B cell (primary cell): ENCODE data around the gene PSME3IP1. TPM values are rescaled to one million over a fixed set of nuclear protein-coding genes. Genes with fewer than 3 reads are reported as not detected.

Source experiments
- ATAC-seq: fragments of 200-7000 bp; cut with Tn5 transposase; one replicate; pipeline ENCODE4 v1.10.0; 2021; ENCODE audit warnings: low read depth, mild to moderate bottlenecking, moderate number of reproducible peaks, moderate library complexity
- CTCF ChIA-PET: fragments of 350-600 bp; sonication (Branson Sonifier 250); formaldehyde crosslinking; loops from one replicate; lab custom pipeline; 2021; ENCODE audit warnings: antibody characterized with exemption, inconsistent platforms; lab: Charles Lee
- POLR2A ChIA-PET: fragments of 350-600 bp; sonication (Branson Sonifier 250); formaldehyde crosslinking; loops from one replicate; lab custom pipeline; 2021; ENCODE audit warnings: antibody characterized with exemption; lab: Charles Lee
- DNase-seq: peaks from one replicate; pipeline ENCODE4 v3.0.0; 2013
- H2AFZ ChIP-seq: 2 replicates; pipeline ENCODE4 v1.6.1; 2012; ENCODE audit warnings: mild to moderate bottlenecking, low read depth, low read length; ENCODE audit not compliant: insufficient read depth, poor library complexity, severe bottlenecking
- H3K27ac ChIP-seq, 2 donors: 1 replicate in 1 of 2; 2 replicates in 1 of 2; pipeline ENCODE4 v1.5.1; 2012 to 2013; ENCODE audit warnings: low read length in 2 of 2, mild to moderate bottlenecking in 2 of 2, moderate library complexity in 1 of 2
- H3K27me3 ChIP-seq, 4 experiments: fragments of 200-600 bp in 1 of 4; sonication (generic) in 1 of 4; replicated peaks in 1 of 4; 1 replicate in 2 of 4; 2 replicates in 2 of 4; pipeline versions ENCODE4 v1.6.1 to v1.7.0; 2013 to 2016; ENCODE audit warnings: low read length in 3 of 4, mild to moderate bottlenecking in 2 of 4, mixed read lengths in 1 of 4, moderate library complexity in 1 of 4; ENCODE audit not compliant: insufficient read depth in 4 of 4, control insufficient read depth in 3 of 4; ENCODE audit errors: control extremely low read depth in 1 of 4
- H3K36me3 ChIP-seq, 2 experiments: replicated peaks in 1 of 2; 1 replicate in 1 of 2; 2 replicates in 1 of 2; pipeline versions ENCODE4 v1.6.1 to v1.7.1; 2013; ENCODE audit warnings: low read length in 1 of 2; ENCODE audit not compliant: insufficient read depth in 2 of 2, control insufficient read depth in 1 of 2; ENCODE audit errors: control extremely low read depth in 1 of 2, extremely low read depth in 1 of 2
- H3K4me1 ChIP-seq, 2 donors: fragments of 200-600 bp in 1 of 2; sonication (generic) in 1 of 2; 1 replicate in 1 of 2; 2 replicates in 1 of 2; pipeline versions ENCODE4 v1.5.1 to v1.6.1; 2013 to 2017; ENCODE audit warnings: low read length in 2 of 2; ENCODE audit not compliant: control insufficient read depth in 2 of 2, insufficient read depth in 2 of 2
- H3K4me2 ChIP-seq: replicated peaks from 2 replicates; pipeline ENCODE3; 2012; ENCODE audit warnings: mild to moderate bottlenecking, low read depth, low read length; ENCODE audit not compliant: poor library complexity, severe bottlenecking
- H3K4me3 ChIP-seq, 5 experiments: fragments of 200-600 bp in 1 of 5; sonication (generic) in 1 of 5; 1 replicate in 3 of 5; 2 replicates in 2 of 5; pipeline versions ENCODE4 v1.5.1 to v1.7.0; 2011 to 2016; ENCODE audit warnings: low read length in 4 of 5, mild to moderate bottlenecking in 4 of 5, low read depth in 2 of 5, control low read depth in 1 of 5, moderate library complexity in 1 of 5; ENCODE audit not compliant: insufficient read depth in 1 of 5; ENCODE audit errors: control extremely low read depth in 1 of 5, extremely low read depth in 1 of 5
- H3K79me2 ChIP-seq: fragments of 200-600 bp; sonication (generic); one replicate; pipeline ENCODE4 v1.6.0; 2016; ENCODE audit warnings: low read length; ENCODE audit not compliant: control insufficient read depth, insufficient read depth
- H3K9ac ChIP-seq: fragments of 200-600 bp; sonication (generic); 2 replicates; pipeline ENCODE4 v1.6.1; 2017; ENCODE audit warnings: mild to moderate bottlenecking, low read length, moderate library complexity
- H3K9me3 ChIP-seq, 3 donors: one replicate each; pipeline versions ENCODE4 v1.6.1 to v1.7.1; 2013; ENCODE audit warnings: low read length in 2 of 3; ENCODE audit not compliant: control insufficient read depth in 2 of 3, insufficient read depth in 1 of 3; ENCODE audit errors: control extremely low read depth in 1 of 3
- H4K20me1 ChIP-seq: 2 replicates; pipeline ENCODE4 v1.6.0; 2012; ENCODE audit warnings: mild to moderate bottlenecking, low read length; ENCODE audit not compliant: insufficient read depth, control insufficient read depth, poor library complexity, severe bottlenecking
- H3K27ac Mint-ChIP-seq: one replicate; pipeline ENCODE4 v1.8.0; 2021; ENCODE audit warnings: mixed read lengths
- H3K27me3 Mint-ChIP-seq: one replicate; pipeline ENCODE4 v1.8.0; 2021; ENCODE audit warnings: mixed read lengths
- H3K4me1 Mint-ChIP-seq: one replicate; pipeline ENCODE4 v1.8.0; 2021; ENCODE audit warnings: mixed read lengths
- H3K4me3 Mint-ChIP-seq: one replicate; pipeline ENCODE4 v1.8.0; 2021; ENCODE audit warnings: mixed read lengths
- H3K9me3 Mint-ChIP-seq: one replicate; pipeline ENCODE4 v1.8.0; 2022; ENCODE audit warnings: mixed read lengths; ENCODE audit not compliant: insufficient read depth
- CTCF ChIP-seq: fragments of 200-600 bp; IDR thresholded peaks from one replicate; pipeline ENCODE4 v1.8.0; 2022; ENCODE audit warnings: antibody characterized with exemption, mild to moderate bottlenecking
- EZH2 ChIP-seq: IDR thresholded peaks from 2 replicates; pipeline ENCODE4 v1.6.1; 2012; ENCODE audit warnings: borderline replicate concordance, low read depth, mild to moderate bottlenecking, moderate library complexity, low read length; ENCODE audit not compliant: insufficient read depth, poor library complexity, severe bottlenecking
- WGBS: methylation state at CpG from one replicate; pipeline ENCODE4 v1.1.5; 2013; ENCODE audit warnings: missing lambda C conversion rate; ENCODE audit not compliant: insufficient coverage; 5-methylcytosine and 5-hydroxymethylcytosine counted together
- intact Hi-C: fragments of 100-400 bp; cut with micrococcal nuclease; formaldehyde crosslinking; loops from one replicate; pipeline ENCODE4 v1.10.0; 2022
- polyA plus RNA-seq: library from polyadenylated mRNA; depleted of rRNA; stranded (reverse); fragments of >200 nt; gene quantifications from 2 replicates; pipeline ENCODE4 v1.2.3, GENCODE V29; 2012
- total RNA-seq, 2 donors: library from RNA; stranded (reverse); fragments of 120-200 nt in 1 of 2; gene quantifications; 1 replicate in 1 of 2; 2 replicates in 1 of 2; pipeline versions ENCODE4 v1.2.3 to v1.2.4, GENCODE V29; 2013 to 2022

Gene PSME3IP1
- total and polyA plus RNA-seq, 2 donors (not counting 1 experiment from before 2014, with no cell fraction given), result 125 to 166 TPM

DNA sequence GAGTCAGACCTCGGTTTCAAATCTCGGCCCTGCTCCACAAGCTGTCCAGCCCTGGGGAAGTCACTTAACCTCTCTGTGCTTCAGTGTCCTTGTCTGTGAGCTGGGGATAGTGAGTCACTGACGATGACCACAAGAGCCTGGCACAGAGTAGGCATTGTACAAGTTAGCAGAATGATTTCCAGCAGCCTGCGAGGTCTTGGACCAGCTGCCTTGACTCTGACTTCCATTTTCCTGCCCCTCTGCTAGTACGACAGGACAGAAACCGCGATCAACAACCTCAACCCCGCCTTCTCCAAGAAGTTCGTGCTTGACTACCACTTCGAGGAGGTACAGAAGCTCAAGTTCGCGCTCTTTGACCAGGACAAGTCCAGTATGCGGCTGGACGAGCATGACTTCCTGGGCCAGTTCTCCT, 72.8 kb downstream of the PSME3IP1 start:
- POLR2A ChIA-PET, result no interaction called here
- no peak overlapping the region for H3K4me2 ChIP-seq

More for the DNA sequence above, 72.8 kb downstream of the PSME3IP1 start:
- H3K9me3 Mint-ChIP-seq, result no peaks in the 10 kb centered on the region
- Histone ChIP-seq H3K4me1 (no peaks in the 10 kb centered on the region), H3K36me3 (no peaks in the 10 kb centered on the region), H3K27me3 (no peaks in the 10 kb centered on the region), H3K4me3 (no peak overlapping the region), H3K79me2 (no peaks in the 10 kb centered on the region), H3K9ac (no peak overlapping the region), H4K20me1 (no peaks in the 10 kb centered on the region), H3K27ac (no peak overlapping the region), H2AFZ (no peak overlapping the region), H3K9me3 (no peaks in the 10 kb centered on the region)
- CTCF ChIA-PET, result interaction anchor here (1.5 to 1.8 kb wide), 2 partner anchors 20 to 29 kb away, joined by 4 to 5 read pairs; partner anchors contain the start of gene CPNE2
- ATAC-seq, result no peak
- intact Hi-C loops, result no loop called here
- H3K4me3 Mint-ChIP-seq, result no peak overlapping the region
- DNase-seq, result no peak
- H3K27me3 Mint-ChIP-seq, result peaks cover 3% of the 10 kb centered on the region
- 87% methylated on average over 14 of the region's 14 CpGs for WGBS
- TF ChIP-seq EZH2 (no peak), CTCF (no peak)
- no peak overlapping the region for H3K27ac Mint-ChIP-seq
- H3K4me1 Mint-ChIP-seq, result no peaks in the 10 kb centered on the region
